Limb (tissue), 2 donors: Measurements from ENCODE around the gene SLAMF7.
"Not testable (repeated sequence)": the region's sequence is repeated elsewhere in the genome, so short reads cannot be mapped to it uniquely, and the experiment has no call there.

ENCODE experiments used
- DNase-seq, 2 donors: peaks; one replicate each; pipeline ENCODE4 v3.0.0-alpha.2; 2016; ENCODE audit errors: extremely low spot score in 2 of 2

The SLAMF7 gene

DNA sequence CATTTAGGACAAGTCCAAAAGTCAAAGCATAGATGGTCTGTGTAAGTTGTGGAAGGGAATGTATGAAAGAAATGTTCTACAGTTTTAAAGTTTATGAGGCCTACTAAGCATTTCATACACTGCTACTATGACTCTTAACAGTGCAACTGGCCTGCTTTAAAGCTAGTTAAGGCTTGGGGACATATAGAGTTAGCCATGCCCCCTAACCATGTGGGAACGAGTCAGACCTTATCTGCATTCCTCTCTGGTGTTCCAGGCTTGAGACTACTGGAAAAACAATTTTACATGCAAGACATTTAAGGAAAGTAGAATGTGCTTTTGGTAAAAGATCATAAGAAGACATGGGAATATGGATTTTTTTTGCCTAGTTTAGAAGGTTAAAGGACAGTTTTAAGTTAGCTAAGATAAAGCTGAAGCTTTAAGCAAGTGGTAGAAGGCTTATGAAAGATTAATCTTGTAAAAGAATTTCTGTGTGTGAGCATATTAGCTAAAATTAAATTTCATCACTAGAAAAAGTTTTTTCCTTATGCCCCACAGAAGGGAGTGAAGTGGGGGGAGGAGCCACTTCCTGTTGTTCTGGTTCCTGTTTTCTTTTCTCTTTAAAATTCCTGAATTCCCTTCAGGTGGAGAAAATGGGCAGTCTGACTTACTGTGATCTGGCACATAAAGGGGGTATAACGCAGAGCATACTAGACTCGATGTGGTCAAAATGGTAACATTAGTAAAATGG is 18.5 kb upstream of the SLAMF7 start:
- DNase-seq, result no peak

DNA sequence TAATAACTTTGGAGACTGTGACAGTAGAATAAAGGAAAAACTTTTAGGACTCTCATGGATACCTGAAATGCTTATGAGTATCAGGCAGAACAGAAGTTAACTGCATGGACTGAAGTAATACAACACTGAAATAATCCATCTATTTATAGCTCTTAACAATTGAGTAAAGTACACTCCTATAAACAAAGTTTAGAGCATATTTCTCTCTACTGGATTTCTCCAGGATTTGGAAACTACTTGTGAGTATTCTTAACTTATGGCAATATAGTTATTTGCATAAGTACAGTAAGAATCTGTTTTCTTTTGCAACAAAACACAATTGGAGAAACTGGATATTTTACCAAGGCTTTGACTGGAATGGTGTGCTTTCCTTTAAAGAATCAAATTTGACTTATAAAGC is 17.6 kb upstream of the SLAMF7 start:
- DNase-seq, result no peak

GRCh38 chr1:160722726-160723125 is 16.3 kb upstream of the SLAMF7 start:
- no peak for DNase-seq

DNA sequence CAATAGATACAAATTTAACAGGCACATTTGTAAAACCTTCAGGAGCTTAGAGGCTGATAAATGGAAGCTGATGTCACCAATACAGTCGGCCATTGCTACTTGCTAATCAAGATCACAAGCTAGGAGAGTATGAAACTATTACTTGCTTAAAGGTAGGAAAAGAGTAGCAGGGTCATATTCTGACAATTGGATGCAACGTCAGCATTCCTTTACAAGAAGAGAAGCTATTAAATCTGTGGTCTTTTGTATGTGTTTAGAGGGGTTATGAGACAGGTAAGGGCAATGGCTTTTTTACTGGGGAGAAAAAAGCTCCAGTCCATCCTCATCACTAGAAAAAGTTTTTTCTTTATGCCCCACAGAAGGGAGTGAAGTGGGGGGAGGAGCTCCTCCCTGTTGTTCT is 15.7 kb upstream of the SLAMF7 start:
- no peak for DNase-seq

DNA sequence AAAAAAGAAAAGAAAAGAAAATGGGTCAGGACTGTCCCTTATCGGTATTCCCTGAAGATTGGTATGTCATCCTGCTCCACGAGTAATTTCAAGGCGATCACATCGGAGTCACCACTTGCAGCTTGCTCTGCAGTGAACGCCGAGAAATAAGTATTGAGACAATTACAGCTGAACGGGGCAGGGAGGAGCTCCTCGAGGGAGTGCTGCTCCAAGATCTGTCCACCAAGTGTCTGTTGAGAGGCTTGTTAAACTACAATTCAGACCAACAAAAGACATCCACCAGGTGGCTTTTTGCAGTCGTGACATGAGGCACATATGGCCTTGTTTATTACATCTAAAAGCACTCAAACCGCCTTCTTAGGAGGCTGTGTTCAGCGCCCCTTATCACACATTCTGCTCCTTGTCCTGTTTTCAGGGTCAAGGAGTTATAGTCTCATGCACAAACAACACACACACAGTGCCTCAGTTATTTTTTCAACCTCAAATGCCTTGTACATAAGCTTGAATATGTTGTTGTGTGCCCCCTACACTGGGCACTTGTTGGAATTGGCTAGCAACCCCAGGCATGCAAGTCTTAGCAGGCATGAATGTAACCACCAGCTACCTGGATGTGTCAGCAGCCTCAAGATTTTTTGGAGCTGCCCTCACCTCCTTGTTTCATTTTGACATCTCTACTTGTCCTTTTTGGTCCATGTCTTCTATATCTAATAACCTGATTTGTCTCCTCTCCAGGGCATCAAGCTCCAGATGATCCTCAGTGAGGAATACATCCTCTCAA is 14.4 kb upstream of the SLAMF7 start:
- no peak for DNase-seq

DNA sequence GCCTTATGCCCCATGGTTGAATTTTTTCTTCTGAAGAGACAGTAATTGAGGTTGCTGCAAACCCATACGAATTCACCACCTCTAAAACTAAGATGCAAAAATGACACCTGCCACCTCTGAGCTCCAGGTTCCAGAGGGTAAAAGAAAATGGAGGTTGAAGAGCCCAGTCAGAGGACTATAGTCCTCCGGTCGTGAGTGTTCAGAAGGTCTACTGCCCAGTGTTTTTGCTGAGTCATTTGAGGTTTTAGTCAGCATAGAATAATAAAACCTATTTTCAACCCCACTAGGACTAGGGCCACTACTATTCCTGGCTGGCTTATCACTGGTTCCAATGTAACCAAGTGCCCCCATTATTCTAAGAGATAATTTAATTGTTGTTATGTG is 12.9 kb upstream of the SLAMF7 start:
- no peak for DNase-seq

DNA sequence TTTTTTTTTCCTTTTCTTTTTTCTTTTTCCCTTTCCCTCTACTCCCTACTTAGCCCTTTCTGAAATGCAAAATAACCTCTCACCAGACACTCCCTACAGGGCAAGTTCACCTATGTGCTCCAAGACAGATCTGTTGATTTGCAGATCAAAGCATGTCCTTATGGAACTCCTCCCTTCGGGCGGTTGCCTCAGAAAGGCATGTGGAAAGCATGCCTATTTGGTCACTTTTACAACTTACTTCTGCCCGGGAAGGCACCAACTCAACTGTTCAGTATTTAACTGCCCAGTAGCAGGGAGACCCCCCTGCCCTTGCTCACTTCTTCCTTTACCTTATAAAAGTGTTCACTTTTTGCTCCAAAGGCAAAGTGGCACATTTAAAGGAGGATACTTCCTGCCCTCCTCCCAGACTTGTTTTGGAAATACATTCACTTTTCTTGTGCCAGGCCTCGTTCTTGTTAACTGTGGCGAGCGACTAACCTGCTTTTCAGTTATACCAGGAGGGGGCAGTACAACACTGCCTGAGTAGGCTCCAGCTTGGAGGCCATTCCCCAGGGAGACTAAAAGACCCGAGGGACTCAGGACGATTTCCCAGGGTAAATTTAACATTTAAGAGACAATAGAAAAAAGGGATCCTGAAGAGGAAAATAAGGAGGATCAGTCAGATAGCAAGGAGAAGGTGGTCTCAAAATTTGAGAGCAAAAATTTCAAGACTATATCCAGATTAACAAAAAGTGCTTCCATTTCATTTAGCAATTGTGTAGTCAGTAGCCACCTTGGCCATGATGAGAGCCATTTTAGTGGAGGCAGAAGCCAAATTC is 12.3 kb upstream of the SLAMF7 start:
- DNase-seq, result peak; percentile 21 to 40

DNA sequence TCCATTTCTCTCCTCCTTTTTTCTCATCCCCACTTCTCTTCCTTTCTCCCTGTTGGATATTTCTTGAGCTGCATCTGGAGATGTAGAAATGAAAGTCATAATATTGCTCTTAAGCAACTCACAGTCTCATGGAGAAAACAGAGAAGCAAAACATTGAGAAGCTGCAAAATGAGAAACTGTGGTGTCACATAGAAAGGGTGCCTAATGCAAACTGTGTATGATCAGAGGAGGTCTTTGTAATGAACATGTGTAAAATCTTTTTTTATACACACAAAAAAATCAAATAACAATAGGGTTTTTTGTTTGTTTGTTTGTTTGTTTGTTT is 11.8 kb upstream of the SLAMF7 start:
- no peak for DNase-seq

DNA sequence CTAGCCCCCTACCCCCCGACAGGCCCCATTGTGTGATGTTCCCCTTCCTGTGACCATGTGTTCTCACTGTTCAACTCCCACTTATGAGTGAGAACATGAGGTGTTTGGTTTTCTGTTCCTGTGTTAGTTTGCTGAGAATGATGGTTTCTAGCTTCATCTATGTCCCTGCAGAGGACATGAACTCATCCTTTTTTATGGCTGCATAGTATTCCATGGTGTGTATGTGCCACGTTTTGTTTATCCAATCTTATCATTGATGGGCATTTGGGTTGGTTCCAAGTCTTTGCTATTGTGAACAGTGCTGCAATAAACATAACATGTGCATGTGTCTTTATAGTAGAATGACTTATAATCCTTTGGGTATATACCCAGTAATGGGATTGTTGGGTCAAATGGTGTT is 7.5 kb upstream of the SLAMF7 start:
- not testable (repeated sequence) for DNase-seq

DNA sequence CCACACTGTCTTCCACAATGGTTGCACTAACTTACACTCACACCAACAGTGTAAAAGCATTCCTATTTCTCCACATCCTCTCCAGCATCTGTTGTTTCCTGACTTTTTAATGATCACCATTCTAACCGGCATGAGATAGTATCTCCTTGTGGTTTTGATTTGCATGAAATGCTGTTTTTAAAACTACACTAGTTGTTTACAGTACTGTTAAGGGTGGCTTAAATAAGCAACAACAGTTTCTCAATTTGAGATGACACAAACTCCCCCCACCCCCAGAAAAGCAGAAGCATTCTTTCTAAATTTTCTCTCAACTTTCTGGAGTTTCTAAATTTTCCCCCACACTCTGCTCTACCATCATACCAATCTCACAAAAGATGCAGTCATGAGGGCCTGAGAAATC is 7.1 kb upstream of the SLAMF7 start:
- no peak for DNase-seq

DNA sequence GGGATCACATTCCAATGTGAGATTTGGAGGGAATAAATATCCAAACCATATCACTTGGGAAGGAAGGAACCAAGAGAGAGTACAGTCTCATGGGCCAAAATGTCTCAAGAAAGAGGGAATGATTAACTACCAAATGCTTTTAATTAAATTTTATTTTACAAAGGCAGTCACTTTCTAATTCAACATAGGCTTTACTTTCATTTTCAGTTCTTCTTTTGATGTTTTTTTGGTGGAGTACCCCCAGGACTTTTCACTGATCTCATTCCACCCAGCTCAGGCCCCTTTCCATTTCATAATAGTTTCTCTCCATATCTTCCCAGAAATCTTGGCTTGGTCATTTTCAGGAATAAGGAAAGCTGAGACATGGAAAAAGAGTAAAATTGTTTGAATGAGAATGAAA is 5.1 kb upstream of the SLAMF7 start:
- DNase-seq, result no peak

DNA sequence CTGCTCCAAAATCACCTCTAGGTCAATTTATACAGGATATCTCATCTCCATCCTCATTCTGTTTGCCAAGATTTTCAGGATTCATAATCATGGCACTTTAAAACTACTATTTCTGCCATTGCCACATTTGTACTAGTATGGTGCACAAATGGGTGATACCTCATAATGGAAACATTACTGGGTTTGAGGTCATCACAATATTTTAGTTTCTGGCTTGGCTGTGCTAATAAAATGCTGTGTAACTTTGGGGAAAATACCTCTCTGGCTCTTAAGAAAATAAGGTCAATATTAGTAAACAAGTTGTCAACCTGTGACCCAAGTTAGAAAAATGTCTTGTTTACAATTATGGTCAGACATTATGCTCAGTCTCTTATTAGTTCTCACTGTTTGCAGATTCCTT is 4.7 kb upstream of the SLAMF7 start:
- DNase-seq, result no peak

GRCh38 chr1:160738271-160738670 is 776 bp upstream of the SLAMF7 start:
- no peak for DNase-seq

DNA sequence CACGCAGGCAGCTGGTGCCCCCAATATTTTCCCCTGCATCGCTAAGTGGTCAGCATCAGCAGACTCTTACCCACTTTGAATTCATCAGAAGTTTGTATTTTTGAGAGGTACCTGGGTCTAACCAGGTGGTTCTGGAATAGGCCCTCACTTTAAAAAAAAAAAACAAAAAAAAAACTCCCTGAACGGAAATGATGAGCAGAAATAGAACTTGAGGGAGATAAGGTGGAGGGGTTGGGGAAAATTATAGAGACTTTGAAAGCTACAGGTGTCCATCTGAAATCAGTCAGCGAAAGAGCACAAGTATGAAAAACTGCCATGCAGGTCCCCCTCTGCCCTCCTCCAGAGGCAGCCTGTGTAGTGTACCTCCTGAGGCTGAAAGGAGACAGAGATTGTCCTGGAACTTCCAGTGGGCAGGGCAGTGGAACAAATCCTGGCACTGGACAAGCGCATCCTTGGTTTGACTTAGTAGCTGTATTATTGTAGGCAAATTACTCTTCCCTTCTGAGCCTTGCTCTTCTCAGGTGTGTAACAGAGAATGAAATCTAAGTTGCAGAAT is 1.2 kb downstream of the SLAMF7 start:
- DNase-seq, result no peak

DNA sequence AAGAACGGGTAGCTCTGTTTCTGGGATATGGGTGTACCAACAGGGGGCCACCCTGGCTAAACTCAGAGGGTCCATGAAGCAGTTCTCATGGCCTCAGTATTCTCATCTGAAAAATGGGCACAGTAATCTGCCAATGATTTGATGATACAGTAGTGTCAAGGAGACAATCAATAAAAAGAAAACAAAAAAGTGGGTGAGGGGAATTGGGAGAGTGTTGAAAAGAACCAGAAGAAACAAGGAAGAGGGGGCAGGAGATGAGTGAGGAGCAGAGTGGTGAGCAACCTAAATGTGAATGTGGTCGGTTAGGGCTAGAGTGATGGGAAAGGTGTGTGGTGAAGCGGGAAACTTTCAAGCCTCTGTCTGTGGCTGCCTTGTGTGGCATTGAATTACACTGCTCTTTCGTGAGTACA is 2.0 kb downstream of the SLAMF7 start:
- no peak for DNase-seq

GRCh38 chr1:160741612-160742348 is 2.7 kb downstream of the SLAMF7 start:
- DNase-seq, result no peak

DNA sequence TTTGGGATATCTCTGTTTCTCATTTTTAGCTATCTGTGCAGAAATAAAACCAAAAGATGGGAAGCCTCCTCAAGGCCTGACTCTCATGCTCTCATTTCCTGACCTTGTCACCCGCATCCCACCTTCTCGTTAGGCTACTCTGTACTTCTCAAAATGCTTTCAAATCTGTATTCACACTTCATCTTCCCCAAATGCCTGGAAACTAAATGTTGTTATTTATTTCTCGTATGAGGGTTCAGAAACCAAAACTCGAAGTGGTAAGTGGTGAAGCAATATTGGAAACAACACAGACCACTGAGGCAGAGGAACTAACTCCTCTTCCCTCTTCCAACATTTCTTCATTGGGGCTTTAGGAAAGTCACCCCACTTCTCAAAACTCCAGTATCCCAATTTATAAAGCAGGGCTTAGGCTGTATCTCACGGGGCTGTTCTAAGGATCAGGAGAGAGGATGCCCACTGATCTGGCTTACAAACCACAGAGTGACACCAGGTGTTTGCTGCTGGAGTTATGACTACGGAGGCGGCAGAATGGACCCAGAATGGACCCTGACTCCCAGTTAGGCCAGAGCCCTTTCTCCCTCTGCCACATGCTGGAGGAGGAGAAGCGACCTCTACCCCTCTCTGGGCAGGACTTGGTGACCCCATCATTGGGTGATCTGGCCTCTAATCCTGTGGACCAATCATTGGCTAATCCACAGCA is 3.5 kb downstream of the SLAMF7 start:
- DNase-seq, result no peak

GRCh38 chr1:160743266-160743665 is 4.2 kb downstream of the SLAMF7 start:
- DNase-seq, result no peak

GRCh38 chr1:160744199-160744851 is 5.3 kb downstream of the SLAMF7 start:
- DNase-seq, result no peak

DNA sequence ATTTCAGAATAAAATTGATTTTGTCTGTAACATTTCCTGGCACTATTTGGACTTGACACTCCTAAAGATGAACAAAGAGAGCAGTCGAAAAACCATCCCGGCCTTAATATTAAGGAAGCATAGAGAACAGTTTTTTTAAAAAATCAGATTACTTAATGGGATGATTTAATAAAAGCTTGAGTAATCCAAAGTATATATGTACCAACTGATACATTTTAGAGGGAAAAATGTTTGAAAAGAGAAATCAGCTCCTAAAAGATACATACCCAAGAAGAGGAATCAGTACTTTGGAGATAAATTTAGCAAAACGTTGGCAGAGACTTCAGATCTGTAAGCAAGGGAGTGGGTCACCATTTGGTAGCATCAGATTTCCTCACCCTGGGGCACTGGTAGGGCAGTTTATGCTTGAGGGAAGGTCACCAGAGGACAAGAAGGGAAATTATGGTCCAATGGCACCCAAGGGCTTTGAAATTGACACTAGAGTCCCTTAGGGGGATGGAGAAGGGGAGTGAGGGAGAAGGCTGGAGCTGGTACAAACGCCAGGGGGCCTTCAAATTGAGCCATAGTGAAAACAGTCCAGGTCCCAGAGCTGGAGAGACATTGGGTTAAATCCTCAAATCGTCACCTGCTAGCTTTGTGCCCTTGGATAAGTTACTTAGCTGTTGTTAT is 5.9 kb downstream of the SLAMF7 start:
- no peak for DNase-seq
